CD4-positive, alpha-beta T cell treated with Interleukin-2 at 100 ng/mL for 4 hours (primary cell): ENCODE measurements around the gene KIAA0753.

Source experiments
- DNase-seq: peaks from one replicate; pipeline ENCODE4 v3.0.0-alpha.2; 2020; ENCODE audit warnings: low spot score

Gene KIAA0753

GRCh38 chr17:6641247-6641863, 844 bp upstream of the KIAA0753 start:
- peak; percentile 6 for DNase-seq

GRCh38 chr17:6639586-6640535, 650 bp downstream of the KIAA0753 start:
- peak; percentile 23 for DNase-seq

GRCh38 chr17:6639014-6639585, 1.4 kb downstream of the KIAA0753 start:
- DNase-seq, result no peak

- DNase-seq, result no peak
Observed at GRCh38 chr17:6638046-6638908, 2.2 kb downstream of the KIAA0753 start.

- DNase-seq, result no peak
Observed at GRCh38 chr17:6637458-6637840, 3.1 kb downstream of the KIAA0753 start.

- DNase-seq, result no peak
Observed at GRCh38 chr17:6636616-6637457, 3.7 kb downstream of the KIAA0753 start.

GRCh38 chr17:6636105-6636504, 4.4 kb downstream of the KIAA0753 start:
- no peak for DNase-seq

GRCh38 chr17:6633263-6633662, 7.2 kb downstream of the KIAA0753 start:
- DNase-seq, result no peak

- no peak for DNase-seq
Observed at GRCh38 chr17:6632530-6632929, 8.0 kb downstream of the KIAA0753 start.

- no peak for DNase-seq
Observed at GRCh38 chr17:6630390-6630789, 10.1 kb downstream of the KIAA0753 start.

GRCh38 chr17:6627019-6627418, 13.5 kb downstream of the KIAA0753 start:
- no peak for DNase-seq

GRCh38 chr17:6626616-6627015, 13.9 kb downstream of the KIAA0753 start:
- DNase-seq, result no peak

GRCh38 chr17:6623941-6624340, 16.6 kb downstream of the KIAA0753 start:
- no peak for DNase-seq

GRCh38 chr17:6611231-6611630, 29.3 kb downstream of the KIAA0753 start:
- DNase-seq, result no peak

- no peak for DNase-seq
Observed at GRCh38 chr17:6610011-6610410, 30.5 kb downstream of the KIAA0753 start.

GRCh38 chr17:6608321-6608720, 32.2 kb downstream of the KIAA0753 start:
- DNase-seq, result no peak

GRCh38 chr17:6605142-6605541, 35.4 kb downstream of the KIAA0753 start:
- no peak for DNase-seq

GRCh38 chr17:6603744-6604325, 36.7 kb downstream of the KIAA0753 start:
- no peak for DNase-seq

- DNase-seq, result no peak
Observed at GRCh38 chr17:6602141-6602540, 38.4 kb downstream of the KIAA0753 start.

- no peak for DNase-seq
Observed at GRCh38 chr17:6599364-6599763, 41.1 kb downstream of the KIAA0753 start.

GRCh38 chr17:6597727-6598126, 42.8 kb downstream of the KIAA0753 start:
- DNase-seq, result no peak
